Endodermal cell (in vitro differentiated cells): ENCODE data around the gene PSMB8. TPM values are rescaled to one million over a fixed set of nuclear protein-coding genes. Genes with fewer than 3 reads are reported as not detected.

Experiments used
- DNase-seq: peaks from one replicate; pipeline ENCODE4 v3.0.0-alpha.2; 2017
- H3K27ac ChIP-seq: 2 replicates; pipeline ENCODE4 v1.5.1; 2013; ENCODE audit warnings: mild to moderate bottlenecking, low read depth, low read length, moderate library complexity
- H3K27me3 ChIP-seq: 2 replicates; pipeline ENCODE4 v1.6.1; 2013; ENCODE audit warnings: mild to moderate bottlenecking, low read length, moderate library complexity; ENCODE audit not compliant: insufficient read depth, control insufficient read depth, poor library complexity, severe bottlenecking
- H3K36me3 ChIP-seq: 2 replicates; pipeline ENCODE4 v1.7.0; 2013; ENCODE audit warnings: mild to moderate bottlenecking, low read length, moderate library complexity; ENCODE audit not compliant: control insufficient read depth, insufficient read depth
- H3K4me1 ChIP-seq: one replicate; pipeline ENCODE4 v1.7.0; 2013; ENCODE audit warnings: low read length; ENCODE audit not compliant: control insufficient read depth, insufficient read depth
- H3K4me3 ChIP-seq: 2 replicates; pipeline ENCODE4 v1.5.1; 2013; ENCODE audit warnings: mild to moderate bottlenecking, low read length, moderate library complexity
- H3K9ac ChIP-seq: 2 replicates; pipeline ENCODE4 v1.6.1; 2013; ENCODE audit warnings: mild to moderate bottlenecking, low read length, moderate library complexity; ENCODE audit not compliant: poor library complexity, severe bottlenecking; ENCODE audit errors: extremely low read depth
- H3K9me3 ChIP-seq: 2 replicates; pipeline ENCODE4 v1.6.1; 2013; ENCODE audit warnings: mild to moderate bottlenecking, low read length, moderate library complexity; ENCODE audit not compliant: control insufficient read depth
- H3K27ac Mint-ChIP-seq: 2 replicates; pipeline ENCODE4 v1.8.0; 2020; ENCODE audit warnings: mixed read lengths
- H3K27me3 Mint-ChIP-seq: 2 replicates; pipeline ENCODE4 v1.8.0; 2021; ENCODE audit warnings: mild to moderate bottlenecking, mixed read lengths; ENCODE audit not compliant: insufficient read depth
- H3K36me3 Mint-ChIP-seq: 2 replicates; pipeline ENCODE4 v1.8.0; 2020; ENCODE audit warnings: low read depth, mixed read lengths
- H3K4me1 Mint-ChIP-seq: 2 replicates; pipeline ENCODE4 v1.8.0; 2020; ENCODE audit warnings: mixed read lengths
- H3K4me3 Mint-ChIP-seq: 2 replicates; pipeline ENCODE4 v1.8.0; 2020; ENCODE audit warnings: mild to moderate bottlenecking, moderate library complexity, mixed read lengths
- H3K9me3 Mint-ChIP-seq: 2 replicates; pipeline ENCODE4 v1.8.0; 2020; ENCODE audit warnings: mild to moderate bottlenecking, mixed read lengths
- CTCF ChIP-seq: fragments of 200-600 bp; sonication (generic); conservative IDR thresholded peaks from 2 replicates; pipeline ENCODE4 v1.5.0; 2021; ENCODE audit warnings: antibody characterized with exemption, mild to moderate bottlenecking
- WGBS, 2 experiments: methylation state at CpG; one replicate each; pipeline versions ENCODE4 v1.1.5 to v1.1.7; 2013; ENCODE audit warnings: missing lambda C conversion rate in 2 of 2, mixed read lengths in 1 of 2; ENCODE audit not compliant: insufficient coverage in 1 of 2, insufficient read length in 1 of 2; 5-methylcytosine and 5-hydroxymethylcytosine counted together
- total RNA-seq, 2 donors: library from RNA; stranded (reverse); fragmentation: NEBNext Ultra II Directional in 1 of 2; extraction: Animal tissue kit (Norgen Biotek cat#: 25700) in 1 of 2; gene quantifications; 2 replicates in 1 of 2; 3 replicates in 1 of 2; pipeline ENCODE4 v1.2.1, GENCODE V29; 2021

PSMB8 gene
- total RNA-seq, 2 donors from 2014 or later = 0.93 to 3.1 TPM

- no peaks in the 10 kb centered on the region for H3K36me3 Mint-ChIP-seq
- no peak overlapping the region for H3K4me3 Mint-ChIP-seq
- H3K4me1 Mint-ChIP-seq = peaks cover 7% of the 10 kb centered on the region
- no peak for DNase-seq
- peaks cover 66% of the 10 kb centered on the region for H3K27me3 Mint-ChIP-seq
- H3K4me1 ChIP-seq = no peaks in the 10 kb centered on the region
- no peak overlapping the region for H3K4me3 ChIP-seq
- TF ChIP-seq CTCF = no peak
- no peak overlapping the region for H3K9ac ChIP-seq
- WGBS, 2 experiments = 92 to 100% methylated on average over 6 to 14 of the region's 14 CpGs
- no peak overlapping the region for H3K27ac Mint-ChIP-seq
- H3K36me3 ChIP-seq = no peaks in the 10 kb centered on the region
- H3K27ac ChIP-seq = no peak overlapping the region
- H3K9me3 Mint-ChIP-seq = no peaks in the 10 kb centered on the region
- peaks cover 74% of the 10 kb centered on the region for H3K27me3 ChIP-seq
- H3K9me3 ChIP-seq = no peaks in the 10 kb centered on the region
Measured at GRCh38 chr6:32857156-32857891, 13.5 kb upstream of the PSMB8 start.

- peaks cover 91% of the 10 kb centered on the region for H3K27me3 ChIP-seq
- H3K4me3 Mint-ChIP-seq = no peak overlapping the region
- H3K27me3 Mint-ChIP-seq = peaks cover 83% of the 10 kb centered on the region
Measured at GRCh38 chr6:32855467-32856174, 11.8 kb upstream of the PSMB8 start.

More at GRCh38 chr6:32855467-32856174, 11.8 kb upstream of the PSMB8 start:
- no peaks in the 10 kb centered on the region for H3K36me3 Mint-ChIP-seq
- 83 to 88% methylated on average over 5 to 8 of the region's 8 CpGs for WGBS, 2 experiments
- H3K27ac Mint-ChIP-seq = no peak overlapping the region
- Histone ChIP-seq H3K4me3 (no peak overlapping the region), H3K9ac (no peak overlapping the region), H3K4me1 (no peaks in the 10 kb centered on the region), H3K9me3 (no peaks in the 10 kb centered on the region), H3K27ac (no peak overlapping the region), H3K36me3 (no peaks in the 10 kb centered on the region)
- no peak for DNase-seq
- H3K9me3 Mint-ChIP-seq = no peaks in the 10 kb centered on the region
- TF ChIP-seq CTCF = no peak
- peaks cover 6% of the 10 kb centered on the region for H3K4me1 Mint-ChIP-seq
